GM21423 (cell line): ENCODE data around the gene HMCN2.

Experiments used
- ATAC-seq: cut with Tn5 transposase; IDR thresholded peaks from one replicate; pipeline ENCODE4 v1.9.1; 2021; ENCODE audit warnings: mild to moderate bottlenecking, moderate library complexity; ENCODE audit not compliant: unreplicated experiment

HMCN2 gene

GRCh38 chr9:130361873-130362362, 96.4 kb downstream of the HMCN2 start:
- no peak for ATAC-seq

GRCh38 chr9:130362691-130363090, 97.1 kb downstream of the HMCN2 start:
- ATAC-seq: no peak

- ATAC-seq: no peak
Measured at GRCh38 chr9:130363755-130364404, 98.3 kb downstream of the HMCN2 start.

- ATAC-seq: no peak
Measured at GRCh38 chr9:130364619-130365322, 99.2 kb downstream of the HMCN2 start.

GRCh38 chr9:130365323-130365721, 99.8 kb downstream of the HMCN2 start:
- no peak for ATAC-seq

- ATAC-seq: no peak
Measured at GRCh38 chr9:130366072-130366471, 100.5 kb downstream of the HMCN2 start.

GRCh38 chr9:130366888-130367550, 101.5 kb downstream of the HMCN2 start:
- ATAC-seq: no peak

- ATAC-seq: no peak
Measured at GRCh38 chr9:130368631-130369103, 103.1 kb downstream of the HMCN2 start.

- no peak for ATAC-seq
Measured at GRCh38 chr9:130370226-130370625, 104.7 kb downstream of the HMCN2 start.

GRCh38 chr9:130371196-130371966, 105.8 kb downstream of the HMCN2 start:
- no peak for ATAC-seq

GRCh38 chr9:130372057-130372456, 106.5 kb downstream of the HMCN2 start:
- no peak for ATAC-seq

- no peak for ATAC-seq
Measured at GRCh38 chr9:130373679-130374325, 108.2 kb downstream of the HMCN2 start.

GRCh38 chr9:130377612-130378011, 112.1 kb downstream of the HMCN2 start:
- ATAC-seq: no peak

GRCh38 chr9:130378875-130379648, 113.5 kb downstream of the HMCN2 start:
- no peak for ATAC-seq

GRCh38 chr9:130379649-130379970, 114.0 kb downstream of the HMCN2 start:
- no peak for ATAC-seq

- no peak for ATAC-seq
Measured at GRCh38 chr9:130380920-130381469, 115.4 kb downstream of the HMCN2 start.

- ATAC-seq: no peak
Measured at GRCh38 chr9:130381660-130382059, 116.1 kb downstream of the HMCN2 start.

- ATAC-seq: no peak
Measured at GRCh38 chr9:130382096-130382495, 116.5 kb downstream of the HMCN2 start.

GRCh38 chr9:130382636-130383349, 117.2 kb downstream of the HMCN2 start:
- no peak for ATAC-seq
